NB4 (cell line): ENCODE data around the gene IRF3.

ENCODE experiments used
- MYC ChIP-seq: IDR thresholded peaks from 2 replicates; pipeline ENCODE4 v1.6.1; 2011; ENCODE audit warnings: low read depth, low read length
- POLR2A ChIP-seq: IDR thresholded peaks from 2 replicates; pipeline ENCODE4 v1.6.1; 2011; ENCODE audit warnings: mild to moderate bottlenecking; ENCODE audit not compliant: insufficient read length; ENCODE audit errors: extremely low read depth
- TF ChIP-seq, protein P1 (sequence below): IDR thresholded peaks from one replicate; pipeline ENCODE4 v1.5.1; 2012; ENCODE audit warnings: low read depth, low read length
- TF ChIP-seq, protein P2 (sequence below): IDR thresholded peaks from 2 replicates; pipeline ENCODE4 v1.6.1; 2011; ENCODE audit warnings: low read depth, low read length

DNA sequence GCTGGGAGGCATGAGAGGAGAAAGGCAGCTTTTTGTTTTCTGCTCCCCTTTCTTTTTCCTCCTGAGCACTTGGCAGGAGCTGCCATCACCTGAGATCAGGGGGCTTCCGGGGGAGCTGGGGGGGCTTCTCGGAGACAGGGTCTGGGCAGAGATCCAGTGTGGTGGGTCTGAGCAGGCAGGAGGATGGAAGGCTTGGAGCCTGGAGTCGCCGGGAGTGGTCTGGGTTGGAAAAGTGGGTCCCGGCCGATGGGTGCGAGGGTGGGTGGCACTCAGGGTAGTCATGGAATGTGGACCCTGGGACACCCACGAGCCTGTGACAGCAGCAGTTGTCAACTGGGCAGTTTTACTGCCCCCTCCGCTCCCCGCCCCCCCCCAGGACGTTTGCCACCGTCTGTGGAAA is 21.5 kb upstream of the IRF3 start:
- TF ChIP-seq, protein P1, sequence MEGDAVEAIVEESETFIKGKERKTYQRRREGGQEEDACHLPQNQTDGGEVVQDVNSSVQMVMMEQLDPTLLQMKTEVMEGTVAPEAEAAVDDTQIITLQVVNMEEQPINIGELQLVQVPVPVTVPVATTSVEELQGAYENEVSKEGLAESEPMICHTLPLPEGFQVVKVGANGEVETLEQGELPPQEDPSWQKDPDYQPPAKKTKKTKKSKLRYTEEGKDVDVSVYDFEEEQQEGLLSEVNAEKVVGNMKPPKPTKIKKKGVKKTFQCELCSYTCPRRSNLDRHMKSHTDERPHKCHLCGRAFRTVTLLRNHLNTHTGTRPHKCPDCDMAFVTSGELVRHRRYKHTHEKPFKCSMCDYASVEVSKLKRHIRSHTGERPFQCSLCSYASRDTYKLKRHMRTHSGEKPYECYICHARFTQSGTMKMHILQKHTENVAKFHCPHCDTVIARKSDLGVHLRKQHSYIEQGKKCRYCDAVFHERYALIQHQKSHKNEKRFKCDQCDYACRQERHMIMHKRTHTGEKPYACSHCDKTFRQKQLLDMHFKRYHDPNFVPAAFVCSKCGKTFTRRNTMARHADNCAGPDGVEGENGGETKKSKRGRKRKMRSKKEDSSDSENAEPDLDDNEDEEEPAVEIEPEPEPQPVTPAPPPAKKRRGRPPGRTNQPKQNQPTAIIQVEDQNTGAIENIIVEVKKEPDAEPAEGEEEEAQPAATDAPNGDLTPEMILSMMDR = no peak
- no peak for TF ChIP-seq POLR2A
- TF ChIP-seq, protein P2, sequence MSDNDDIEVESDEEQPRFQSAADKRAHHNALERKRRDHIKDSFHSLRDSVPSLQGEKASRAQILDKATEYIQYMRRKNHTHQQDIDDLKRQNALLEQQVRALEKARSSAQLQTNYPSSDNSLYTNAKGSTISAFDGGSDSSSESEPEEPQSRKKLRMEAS = no peak
- TF ChIP-seq MYC = no peak
